ENCODE data around the gene RFX7. TPM values are rescaled to one million over a fixed set of nuclear protein-coding genes. Genes with fewer than 3 reads are reported as not detected.

RFX7 gene
- total RNA-seq, 1 donor from 2014 or later = 22.3 TPM

DNA sequence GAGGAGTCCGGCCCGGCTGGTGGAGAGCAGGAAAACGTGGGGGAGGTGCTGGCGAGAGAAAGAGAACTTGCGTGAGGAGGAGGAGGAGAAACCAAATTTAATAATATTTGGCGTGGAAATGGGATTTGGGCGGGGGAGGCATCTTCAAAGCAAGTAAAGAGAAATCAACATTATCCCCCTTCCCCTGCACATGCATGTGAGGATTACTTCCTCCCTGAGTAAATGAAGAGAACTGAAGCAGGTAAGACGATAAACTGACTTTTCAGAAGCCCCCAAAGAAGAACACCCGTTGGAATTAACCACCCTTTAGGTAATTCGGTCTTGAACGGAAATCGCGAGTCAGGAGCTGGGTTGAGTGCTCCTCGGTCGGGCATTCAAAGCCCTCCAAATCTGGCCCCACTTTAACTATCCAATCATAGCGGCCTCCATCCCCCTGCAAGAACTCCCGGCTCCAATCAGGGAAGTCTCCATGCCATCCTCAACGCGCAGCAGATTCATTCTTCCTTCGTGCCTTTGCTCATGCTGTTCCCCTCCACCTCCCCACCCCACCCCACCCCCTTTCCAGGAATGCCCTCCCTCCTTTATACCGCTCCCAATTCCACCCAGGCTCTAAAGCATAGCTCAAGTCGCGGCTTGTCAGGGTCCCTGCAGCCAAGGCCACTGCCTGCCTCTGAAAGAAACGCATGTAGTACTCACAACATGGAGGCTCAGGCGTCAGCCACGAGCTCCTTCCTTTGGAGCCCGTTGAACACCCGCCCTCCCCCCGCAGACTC is 545 bp upstream of the RFX7 start:
- peak; percentile 74 for DNase-seq

DNA sequence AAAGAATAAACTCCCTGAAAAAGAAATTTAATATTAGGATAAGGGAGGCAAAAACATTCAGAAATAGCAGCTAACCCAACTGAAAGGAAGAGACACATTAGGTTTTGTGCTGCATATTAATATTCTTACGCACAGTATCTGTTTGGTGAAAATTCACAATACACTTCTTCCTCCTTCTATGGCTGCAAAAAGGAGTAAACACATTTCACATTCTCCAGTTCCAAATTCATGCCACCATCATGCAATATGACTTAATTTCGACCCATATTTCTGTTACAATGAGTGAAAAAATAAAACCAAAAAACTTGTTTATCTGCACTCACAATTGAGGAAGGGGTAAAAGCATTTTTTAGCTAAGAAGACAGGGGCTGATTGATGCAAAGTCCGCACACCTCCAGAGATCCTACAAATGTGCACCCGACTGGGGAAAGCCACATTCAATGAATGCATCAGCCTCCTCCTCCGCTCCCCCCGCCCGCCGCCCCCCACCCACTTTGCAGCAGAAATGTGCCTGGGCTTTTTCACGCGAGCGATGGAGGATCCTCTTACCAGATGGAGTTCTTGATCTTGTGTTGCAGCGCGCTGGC is 1.0 kb downstream of the RFX7 start:
- DNase-seq = no peak

DNA sequence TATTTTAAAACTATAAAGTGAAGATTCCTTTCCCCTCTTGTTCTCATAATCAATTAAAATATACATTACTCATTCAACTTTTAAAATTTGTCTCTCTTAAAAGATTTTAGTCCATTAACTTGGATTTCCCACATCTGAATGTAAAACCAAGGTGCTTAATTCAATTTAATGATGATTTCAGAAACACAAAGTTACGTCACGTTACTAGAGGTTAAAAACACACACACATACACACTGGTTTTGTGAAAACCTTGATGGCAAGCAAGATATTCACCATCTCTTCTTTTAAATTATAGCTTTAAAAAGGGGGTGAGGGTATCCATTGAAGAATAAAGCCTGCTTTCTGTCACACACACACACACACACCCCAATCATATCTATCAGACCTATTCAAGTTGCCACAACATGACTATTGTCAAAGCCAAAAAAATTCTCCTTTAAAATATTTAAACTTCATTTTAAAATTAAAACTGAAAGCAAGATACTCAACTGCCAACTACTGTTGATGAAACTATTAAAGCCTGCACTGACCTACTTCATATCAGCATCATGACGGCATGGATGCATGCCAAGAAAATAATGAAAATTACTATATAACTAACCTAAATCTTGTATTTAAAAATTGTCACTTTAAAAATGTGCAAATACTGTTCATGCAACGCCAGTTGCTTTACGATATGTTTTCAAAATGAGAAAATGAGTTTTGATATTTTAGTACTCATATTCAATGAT is 2.1 kb downstream of the RFX7 start:
- DNase-seq = no peak

DNA sequence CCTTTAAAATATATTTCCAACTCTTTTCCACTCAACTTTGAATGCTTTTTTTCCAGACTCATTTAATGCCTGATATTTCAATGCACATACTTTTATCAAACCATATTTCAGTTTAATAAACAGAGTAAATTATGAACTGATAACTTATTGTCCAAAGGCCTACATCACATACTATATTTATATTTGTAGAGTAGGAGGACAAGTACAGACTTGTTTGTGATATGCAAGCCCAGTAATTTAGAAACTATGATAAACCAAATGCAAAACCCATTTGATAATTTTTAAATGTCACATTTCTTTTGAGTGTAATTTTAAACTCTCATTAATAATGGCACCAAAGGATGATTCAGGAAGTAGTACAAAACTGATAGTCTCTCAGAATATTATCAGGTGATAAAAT is 3.3 kb downstream of the RFX7 start:
- no peak for DNase-seq

DNA sequence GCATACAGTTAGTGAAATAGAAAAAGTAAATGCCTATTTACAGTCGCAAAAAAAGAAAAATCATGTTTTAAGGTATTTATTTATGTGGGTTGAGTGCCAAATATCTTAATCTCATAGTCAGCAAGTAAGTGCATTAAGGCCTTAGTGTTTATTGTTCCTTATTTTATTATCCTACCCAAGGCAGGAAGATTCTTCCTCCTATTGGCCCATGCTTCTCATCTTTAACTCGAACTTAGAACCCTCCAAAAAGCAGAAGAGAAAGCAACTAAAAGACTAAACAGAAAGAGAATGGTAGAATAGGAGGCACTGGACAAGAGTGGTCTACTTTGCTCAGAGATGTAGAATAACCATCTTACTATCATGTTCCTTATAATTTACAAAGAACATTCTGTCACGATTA is 7.5 kb downstream of the RFX7 start:
- DNase-seq = no peak

DNA sequence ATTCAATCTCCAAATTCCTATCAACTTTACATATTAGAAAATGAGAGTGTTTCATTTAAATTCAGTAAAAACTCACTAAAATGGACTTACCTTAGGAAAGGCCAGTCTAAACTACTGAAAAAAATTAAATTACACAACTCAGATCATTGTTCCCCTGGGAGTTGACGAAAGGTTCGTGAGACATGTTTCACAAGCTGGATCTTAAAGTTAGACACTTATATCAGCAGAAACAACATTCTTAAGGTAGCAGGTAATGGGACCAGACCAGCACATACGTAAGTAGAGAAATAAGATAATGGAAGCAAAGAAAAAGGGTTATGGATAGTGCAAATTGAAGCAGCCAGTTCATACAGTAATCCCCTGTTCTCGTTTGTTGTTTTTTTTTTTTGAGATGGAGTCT is 8.9 kb downstream of the RFX7 start:
- no peak for DNase-seq

DNA sequence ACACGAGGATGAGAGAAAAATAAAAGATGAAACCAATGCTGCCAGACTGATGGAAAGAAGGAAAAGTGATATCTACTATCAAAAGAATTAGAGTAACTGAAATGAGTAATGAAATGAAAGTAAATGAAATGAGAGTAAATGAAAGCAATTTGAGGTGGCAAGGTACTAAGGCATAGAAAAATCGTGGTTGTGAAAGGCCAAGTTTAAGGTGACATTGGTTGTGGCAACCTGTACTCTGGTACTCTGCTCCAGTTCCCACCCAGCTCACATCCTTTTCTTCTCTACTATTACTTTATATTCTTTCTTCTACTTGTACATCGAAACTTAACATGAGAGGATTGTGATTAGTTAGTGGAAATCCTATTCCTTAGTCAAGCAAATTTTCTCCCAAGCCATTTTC is 10.1 kb downstream of the RFX7 start:
- no peak for DNase-seq

DNA sequence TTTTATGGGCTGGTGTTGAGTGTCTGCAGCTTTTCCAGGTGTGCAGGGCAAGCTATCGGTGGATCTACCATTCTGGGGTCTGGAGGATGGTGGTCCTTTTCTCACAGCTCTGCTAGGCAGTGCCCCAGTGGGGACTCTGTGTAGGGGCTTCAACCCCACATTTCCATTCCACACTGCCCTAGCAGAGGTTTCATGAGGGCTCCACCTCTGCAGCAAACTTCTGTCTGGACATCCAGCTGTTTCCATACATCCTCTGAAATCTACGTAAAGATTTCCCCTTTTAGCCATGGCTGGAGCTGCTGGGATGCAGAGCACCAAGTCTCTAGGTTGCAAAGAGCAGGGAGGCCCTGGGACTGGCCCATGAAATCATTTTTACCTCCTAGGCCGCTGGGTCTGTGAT is 11.6 kb downstream of the RFX7 start:
- no peak for DNase-seq

DNA sequence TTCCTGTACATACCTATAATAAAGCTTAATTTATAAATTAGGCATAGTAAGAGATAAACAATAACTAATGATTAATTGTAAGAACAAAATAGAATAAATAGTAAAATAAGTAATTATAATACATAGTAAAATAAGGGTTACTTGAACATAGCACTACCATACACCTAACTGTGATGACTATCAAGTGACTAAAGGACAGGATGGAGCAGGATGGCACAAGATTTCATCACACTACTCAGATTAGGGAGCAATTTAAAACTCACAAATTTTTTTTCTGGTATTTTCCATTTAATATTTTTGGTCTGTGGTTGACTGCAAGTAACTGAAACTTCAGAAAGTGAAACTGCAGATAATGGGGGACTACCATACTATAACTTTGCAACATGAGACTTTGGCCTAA is 14.8 kb downstream of the RFX7 start:
- no peak for DNase-seq

DNA sequence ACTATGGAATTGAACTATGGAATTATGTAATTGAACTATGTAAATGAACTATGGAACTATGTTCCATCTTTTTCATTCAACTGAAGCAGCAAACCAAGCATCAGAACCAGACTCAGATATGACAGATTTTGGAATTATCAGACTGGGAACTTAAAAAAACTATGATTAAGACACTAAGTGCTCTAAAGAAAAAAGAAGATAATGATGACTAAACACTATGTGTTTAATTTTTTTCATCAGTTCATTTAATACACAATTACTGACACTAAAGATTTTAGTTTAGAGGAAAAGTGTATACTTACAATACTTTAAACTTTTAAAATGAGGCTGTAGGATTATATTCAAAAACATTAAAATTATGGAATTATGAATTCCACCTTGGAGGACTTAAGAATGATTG is 15.3 kb downstream of the RFX7 start:
- no peak for DNase-seq

DNA sequence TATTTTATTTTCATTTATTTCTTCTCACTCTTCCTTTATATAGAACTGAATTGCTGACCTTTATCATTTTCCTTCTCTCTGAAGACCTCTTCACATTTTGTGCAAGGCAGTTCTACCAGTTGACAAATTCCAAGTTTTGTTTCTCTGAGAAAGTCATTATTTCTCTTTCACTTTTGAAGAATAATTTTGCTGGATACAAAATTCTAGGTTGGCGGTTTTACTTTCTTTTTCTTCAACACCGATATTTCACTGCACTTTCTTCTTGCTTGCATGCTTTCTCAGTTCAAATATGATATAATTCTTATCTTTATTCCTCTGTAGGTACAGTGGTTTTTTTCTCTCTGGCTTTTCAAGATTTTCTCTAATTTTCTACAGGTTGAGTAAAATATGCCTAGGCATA is 15.9 kb downstream of the RFX7 start:
- DNase-seq = no peak

DNA sequence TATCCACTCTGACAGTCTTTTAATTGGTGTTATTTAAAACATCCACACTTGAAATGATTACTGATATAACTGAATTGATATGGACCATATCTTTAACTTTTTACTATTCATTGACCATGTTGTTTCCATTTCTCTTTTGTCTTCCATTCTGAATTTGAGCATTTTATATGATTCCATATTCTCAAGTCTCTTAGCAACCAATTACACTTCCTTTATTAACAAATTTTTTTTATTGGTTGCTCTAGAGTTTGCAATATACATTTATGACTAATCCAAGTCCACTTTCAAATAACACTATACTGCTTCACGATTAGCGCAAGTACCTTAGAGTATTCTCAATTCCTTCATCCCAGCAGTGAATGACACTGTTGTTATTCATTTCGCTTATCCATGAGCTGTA is 16.4 kb downstream of the RFX7 start:
- no peak for DNase-seq

DNA sequence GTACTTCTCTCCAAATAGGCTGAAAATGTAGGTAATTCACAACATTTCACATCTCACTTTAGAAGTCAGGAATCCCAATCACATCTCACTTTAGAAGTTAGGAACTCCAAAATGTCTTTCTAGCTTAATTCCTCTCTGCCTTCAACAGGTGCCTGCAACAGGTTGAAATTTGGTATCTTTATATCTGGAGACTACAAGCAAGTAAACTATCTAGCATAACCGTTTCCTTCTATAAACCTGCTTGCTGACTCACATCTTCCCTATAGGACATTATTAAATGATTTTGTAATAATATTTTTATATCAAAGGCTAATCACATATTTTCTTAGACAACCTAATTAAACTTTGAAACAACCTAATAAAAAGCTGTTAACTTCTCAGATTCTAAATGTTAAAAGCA is 18.2 kb downstream of the RFX7 start:
- no peak for DNase-seq

DNA sequence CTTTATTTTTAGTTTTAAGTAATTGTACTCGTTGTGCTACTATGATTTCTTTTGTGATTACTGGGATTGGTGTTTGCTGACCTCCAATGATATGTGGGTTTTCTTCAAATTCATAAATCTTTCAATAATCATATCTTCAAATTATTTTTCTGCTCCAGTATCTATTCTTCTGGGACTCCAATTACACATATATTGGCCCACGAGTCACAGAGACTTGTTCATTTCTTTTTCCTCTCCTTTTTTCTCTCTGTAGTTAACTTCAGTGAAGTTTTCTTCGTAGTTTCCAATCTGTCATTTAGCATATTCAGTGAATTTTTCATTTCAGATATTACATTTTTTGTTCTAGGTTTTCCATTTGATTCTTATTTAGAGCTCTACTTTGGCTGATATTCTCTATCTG is 21.4 kb downstream of the RFX7 start:
- no peak for DNase-seq

DNA sequence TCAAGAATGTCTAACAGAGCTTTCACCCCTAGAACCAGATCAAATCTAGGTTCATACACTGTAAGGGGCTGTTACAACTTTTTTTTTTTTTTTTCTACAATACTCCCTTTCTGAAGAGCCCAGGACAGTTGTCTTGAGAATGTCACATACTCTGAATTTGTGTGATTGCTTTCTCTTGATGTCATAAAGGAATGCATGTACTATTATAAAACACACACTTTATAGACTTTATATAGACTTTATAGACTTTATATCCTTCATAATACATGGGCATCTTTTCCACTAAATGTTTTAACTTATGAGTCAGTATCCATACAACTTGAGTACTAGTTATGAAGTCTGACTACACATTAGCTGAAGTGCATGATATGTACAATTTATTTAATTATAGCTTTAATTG is 26.3 kb downstream of the RFX7 start:
- DNase-seq = no peak

DNA sequence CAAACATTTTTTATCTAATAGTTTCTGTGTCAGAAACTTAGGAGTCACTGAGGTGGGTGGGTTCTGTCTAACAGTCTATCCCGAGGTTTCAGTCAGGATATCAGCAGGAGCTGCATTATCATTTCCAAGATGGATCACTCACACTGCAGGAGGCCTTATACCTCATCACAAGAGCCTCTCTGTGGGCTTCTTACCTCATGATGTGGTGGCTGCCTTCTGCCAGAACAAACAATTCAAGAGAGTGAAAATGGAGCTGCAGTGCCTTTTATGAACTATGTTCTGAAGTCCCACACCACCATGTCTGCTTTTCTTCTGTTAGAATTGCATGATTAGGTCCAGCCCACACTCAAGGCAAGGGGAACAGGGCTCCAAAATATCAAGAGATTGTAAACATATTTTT is 27.9 kb downstream of the RFX7 start:
- DNase-seq = no peak

DNA sequence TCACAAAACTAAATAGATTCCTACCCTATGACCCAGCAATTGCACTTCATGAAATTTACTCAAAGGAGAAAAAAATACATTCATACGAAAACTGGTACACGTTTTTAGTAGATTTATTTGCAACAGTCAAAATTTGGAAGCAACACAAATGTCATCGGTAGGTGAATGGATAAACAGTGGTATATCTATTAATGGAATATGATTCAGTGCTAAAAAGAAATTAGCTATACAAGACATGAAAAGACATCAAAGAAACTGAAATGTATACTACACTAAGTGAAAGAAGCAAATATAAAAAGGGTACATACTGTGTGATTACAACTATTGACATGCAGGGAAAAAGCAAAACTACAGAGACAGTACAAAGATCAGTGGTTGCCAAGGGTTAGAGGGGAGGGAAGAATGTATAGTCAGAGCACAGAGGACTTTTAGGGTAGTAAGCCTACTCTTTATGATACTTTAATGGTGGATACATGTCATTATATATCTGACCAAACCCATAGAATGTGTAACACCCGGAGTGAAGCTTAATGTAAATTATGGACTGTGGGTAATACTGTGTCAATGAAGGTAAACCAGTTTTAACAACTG is 31.6 kb downstream of the RFX7 start:
- no peak for DNase-seq

DNA sequence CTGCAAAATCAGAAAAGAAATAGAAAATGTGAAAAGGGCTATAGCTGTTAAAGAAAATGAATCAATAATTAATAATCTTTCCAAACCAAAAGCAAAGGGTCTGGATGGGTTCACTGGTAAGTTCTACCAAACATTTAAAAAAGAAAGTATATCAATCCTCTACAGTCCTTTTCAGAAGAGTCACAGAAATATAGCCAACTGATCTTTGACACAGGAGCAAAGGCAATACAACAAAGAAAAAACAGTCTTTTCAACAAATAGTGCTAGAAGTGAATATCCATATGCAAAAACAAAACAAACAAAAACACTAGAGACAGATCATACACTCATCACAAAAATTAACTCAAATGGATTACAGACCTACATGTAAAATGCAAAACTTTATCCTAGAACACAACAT is 32.6 kb downstream of the RFX7 start:
- DNase-seq = no peak

DNA sequence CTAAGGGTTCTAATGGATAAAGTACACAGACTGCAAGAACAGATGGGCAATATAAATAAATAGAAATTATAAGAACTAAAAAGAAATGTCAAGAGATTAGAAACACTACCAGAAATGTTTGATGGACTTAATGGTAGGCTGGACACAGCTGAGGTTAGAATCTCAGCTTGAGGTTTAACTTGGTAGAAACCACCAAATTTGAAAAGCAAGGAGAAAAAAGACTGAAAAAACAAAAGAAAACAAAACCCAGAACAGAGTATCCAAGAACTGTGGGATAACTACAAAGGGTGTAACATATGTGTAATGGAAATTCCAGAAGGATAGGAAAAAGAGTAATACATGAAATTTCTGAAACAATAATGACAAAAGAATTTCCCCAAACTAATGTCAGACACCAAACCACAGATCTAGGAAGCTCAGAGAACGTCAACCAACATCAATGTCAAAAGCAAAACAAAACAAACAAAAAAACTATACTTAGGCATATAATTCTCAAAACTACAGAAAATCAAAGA is 35.0 kb downstream of the RFX7 start:
- DNase-seq = no peak

DNA sequence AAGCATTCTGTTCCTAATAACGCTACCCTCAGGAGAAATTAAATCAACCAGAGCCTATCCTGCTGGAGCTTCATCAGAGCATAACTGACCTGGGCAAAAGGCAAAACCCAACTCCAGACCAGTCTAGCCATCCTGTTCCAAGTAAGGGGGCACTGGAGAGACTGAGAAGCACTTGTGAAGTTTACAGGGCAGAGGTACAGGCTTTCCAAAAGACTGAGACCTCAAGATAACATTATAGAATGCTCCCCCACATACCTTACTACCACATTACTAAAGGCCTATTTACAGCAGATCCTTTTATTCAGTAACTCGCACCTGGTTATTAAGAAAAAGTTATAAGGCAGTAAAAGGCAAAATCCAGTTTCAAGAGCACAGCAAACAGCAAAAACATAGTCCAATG is 35.5 kb downstream of the RFX7 start:
- no peak for DNase-seq

DNA sequence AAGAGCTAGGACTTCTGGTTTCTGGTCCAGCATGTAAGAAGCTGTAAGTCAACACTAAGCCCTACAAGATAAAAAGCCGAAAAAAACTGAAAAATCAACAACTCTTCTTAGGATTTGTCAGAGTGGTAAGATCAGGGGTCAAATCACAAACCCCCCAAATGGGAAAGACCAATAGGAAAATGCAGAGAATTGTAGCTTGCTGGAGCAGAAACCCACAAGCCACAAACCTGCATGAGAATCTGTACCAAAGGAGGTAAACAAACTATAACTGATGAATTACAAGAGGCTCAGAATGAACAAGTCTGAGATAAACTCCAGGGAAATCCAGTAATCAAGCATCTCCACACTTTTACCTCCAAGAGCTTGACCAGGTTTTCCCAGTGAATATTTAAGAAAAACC is 36.0 kb downstream of the RFX7 start:
- no peak for DNase-seq

DNA sequence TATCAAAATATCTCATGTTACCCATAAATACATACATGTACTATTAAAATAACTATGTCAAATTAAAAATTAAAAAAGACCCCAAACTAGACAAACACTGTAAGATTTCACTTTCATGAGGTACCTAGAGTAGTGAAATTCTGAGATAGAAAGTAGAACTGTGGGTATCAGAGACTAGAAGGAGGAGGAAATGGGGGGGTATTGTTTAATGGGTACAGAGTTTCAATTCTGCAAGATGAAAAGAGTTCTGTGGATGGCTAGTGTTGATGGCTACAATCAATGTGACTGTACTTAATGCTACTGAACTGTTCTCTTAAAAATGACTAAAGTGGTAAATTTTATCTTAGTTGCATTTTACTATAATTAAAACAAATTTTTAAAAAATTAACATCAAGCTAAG is 36.6 kb downstream of the RFX7 start:
- DNase-seq = no peak
